Loucy (cell line): ENCODE results near the gene ERICH6.

Experiments
- H2AFZ ChIP-seq: fragments of 200-600 bp; sonication (generic); 2 replicates; pipeline ENCODE4 v1.6.0; 2016; ENCODE audit warnings: antibody characterized with exemption, mild to moderate bottlenecking, low read length, moderate library complexity
- H3F3A ChIP-seq: fragments of 200-600 bp; 2 replicates; pipeline ENCODE4 v1.6.0; 2016; ENCODE audit warnings: antibody characterized with exemption, low read depth, mild to moderate bottlenecking
- H3K27me3 ChIP-seq: fragments of 200-600 bp; sonication (generic); 2 replicates; pipeline ENCODE4 v1.6.1; 2014; ENCODE audit warnings: low read length, mild to moderate bottlenecking; ENCODE audit not compliant: insufficient read depth, poor library complexity, severe bottlenecking
- H3K36me3 ChIP-seq: fragments of 200-600 bp; sonication (generic); 2 replicates; pipeline ENCODE4 v1.6.1; 2016; ENCODE audit warnings: low read length; ENCODE audit not compliant: insufficient read depth
- H3K4me1 ChIP-seq: fragments of 200-600 bp; sonication (generic); 2 replicates; pipeline ENCODE4 v1.5.1; 2014; ENCODE audit warnings: low read length, mild to moderate bottlenecking; ENCODE audit not compliant: insufficient read depth, poor library complexity, severe bottlenecking
- H3K4me2 ChIP-seq: fragments of 200-600 bp; sonication (generic); 2 replicates; pipeline ENCODE4 v1.6.0; 2014; ENCODE audit warnings: antibody characterized with exemption, low read length, low read depth, mild to moderate bottlenecking; ENCODE audit not compliant: poor library complexity, severe bottlenecking
- H3K4me3 ChIP-seq: fragments of 200-600 bp; sonication (generic); 2 replicates; pipeline ENCODE4 v1.5.1; 2014; ENCODE audit warnings: low read length, mild to moderate bottlenecking, mixed read lengths; ENCODE audit not compliant: poor library complexity, severe bottlenecking
- H3K79me2 ChIP-seq: fragments of 200-600 bp; sonication (generic); 2 replicates; pipeline ENCODE4 v1.6.1; 2014; ENCODE audit warnings: low read length; ENCODE audit not compliant: insufficient read depth
- H3K9ac ChIP-seq: fragments of 200-600 bp; sonication (generic); 2 replicates; pipeline ENCODE4 v1.6.0; 2014; ENCODE audit warnings: mild to moderate bottlenecking, low read depth, low read length, moderate library complexity; ENCODE audit not compliant: poor library complexity, severe bottlenecking
- H3K9me2 ChIP-seq: fragments of 200-600 bp; sonication (generic); replicated peaks from 2 replicates; pipeline ENCODE4 v1.6.1; 2016; ENCODE audit warnings: low read depth, low read length, mixed read lengths
- H3K9me3 ChIP-seq: fragments of 200-600 bp; sonication (generic); 2 replicates; pipeline ENCODE4 v1.6.1; 2014; ENCODE audit warnings: mild to moderate bottlenecking, antibody characterized with exemption, low read length, low read depth; ENCODE audit not compliant: insufficient read depth
- H4K20me1 ChIP-seq: fragments of 200-600 bp; sonication (generic); 2 replicates; pipeline ENCODE4 v1.6.0; 2014; ENCODE audit warnings: antibody characterized with exemption, low read length, mild to moderate bottlenecking; ENCODE audit not compliant: insufficient read depth, poor library complexity, severe bottlenecking
- EZH2phosphoT487 ChIP-seq: fragments of 200-600 bp; IDR thresholded peaks from 2 replicates; pipeline ENCODE4 v1.6.1; 2018; ENCODE audit warnings: antibody characterized with exemption, mild to moderate bottlenecking, moderate library complexity, borderline replicate concordance
- TF ChIP-seq, protein P1 (sequence below): fragments of 200-600 bp; sonication (generic); conservative IDR thresholded peaks from 2 replicates; pipeline ENCODE4 v1.5.1; 2014; ENCODE audit warnings: mild to moderate bottlenecking, antibody characterized with exemption, low read length

Gene ERICH6

DNA sequence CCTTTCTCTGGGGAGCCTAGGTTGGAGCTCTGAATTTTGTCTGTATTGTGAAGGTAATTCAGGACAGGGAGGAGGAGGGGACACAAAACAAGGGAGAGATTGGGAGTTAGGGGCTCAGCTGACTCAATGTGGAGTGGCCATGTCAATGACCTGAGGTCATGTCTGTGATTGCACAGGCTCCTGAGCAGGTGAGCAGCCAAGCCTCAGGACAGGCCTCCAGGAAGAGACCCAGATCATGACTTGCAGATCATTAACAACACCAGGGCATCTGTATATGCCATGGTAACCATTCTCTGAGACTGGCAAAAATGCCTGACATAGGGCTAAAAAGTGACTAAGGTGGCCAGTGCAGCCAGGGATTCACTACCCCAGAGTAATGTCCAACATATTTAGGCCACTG, 20.9 kb downstream of the ERICH6 start:
- peak overlapping the region; percentile 45 for H3K4me2 ChIP-seq

DNA sequence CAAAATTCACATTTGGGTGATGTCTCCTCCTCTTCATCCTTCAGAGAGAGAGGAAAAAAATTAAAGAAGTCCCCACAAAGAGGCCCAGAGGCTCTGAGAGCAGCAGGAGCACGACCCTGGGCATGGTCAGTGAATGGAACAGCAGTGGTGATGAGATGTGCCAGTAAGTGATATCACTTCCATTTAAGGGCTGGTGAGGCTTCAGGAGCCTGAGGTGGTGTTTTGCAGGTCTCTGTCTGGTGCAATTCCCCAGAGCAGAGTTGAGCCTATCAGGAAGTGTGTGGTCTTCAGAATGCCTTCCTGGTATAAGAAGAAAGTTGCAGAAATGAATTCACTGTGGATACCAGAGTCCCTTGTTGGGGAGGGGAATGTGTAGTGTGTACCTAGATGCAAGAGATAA, 21.4 kb downstream of the ERICH6 start:
- peak overlapping the region; percentile 45 for H3K4me2 ChIP-seq
- TF ChIP-seq EZH2phosphoT487, result no peak
- TF ChIP-seq, protein P1, sequence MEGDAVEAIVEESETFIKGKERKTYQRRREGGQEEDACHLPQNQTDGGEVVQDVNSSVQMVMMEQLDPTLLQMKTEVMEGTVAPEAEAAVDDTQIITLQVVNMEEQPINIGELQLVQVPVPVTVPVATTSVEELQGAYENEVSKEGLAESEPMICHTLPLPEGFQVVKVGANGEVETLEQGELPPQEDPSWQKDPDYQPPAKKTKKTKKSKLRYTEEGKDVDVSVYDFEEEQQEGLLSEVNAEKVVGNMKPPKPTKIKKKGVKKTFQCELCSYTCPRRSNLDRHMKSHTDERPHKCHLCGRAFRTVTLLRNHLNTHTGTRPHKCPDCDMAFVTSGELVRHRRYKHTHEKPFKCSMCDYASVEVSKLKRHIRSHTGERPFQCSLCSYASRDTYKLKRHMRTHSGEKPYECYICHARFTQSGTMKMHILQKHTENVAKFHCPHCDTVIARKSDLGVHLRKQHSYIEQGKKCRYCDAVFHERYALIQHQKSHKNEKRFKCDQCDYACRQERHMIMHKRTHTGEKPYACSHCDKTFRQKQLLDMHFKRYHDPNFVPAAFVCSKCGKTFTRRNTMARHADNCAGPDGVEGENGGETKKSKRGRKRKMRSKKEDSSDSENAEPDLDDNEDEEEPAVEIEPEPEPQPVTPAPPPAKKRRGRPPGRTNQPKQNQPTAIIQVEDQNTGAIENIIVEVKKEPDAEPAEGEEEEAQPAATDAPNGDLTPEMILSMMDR, result no peak
- no peaks in the 10 kb centered on the region for H3K27me3 ChIP-seq
- no peaks in the 10 kb centered on the region for H3K36me3 ChIP-seq
- no peaks in the 10 kb centered on the region for H3K79me2 ChIP-seq
- H3F3A ChIP-seq, result no peaks in the 10 kb centered on the region
- no peak overlapping the region for H3K9ac ChIP-seq
- no peaks in the 10 kb centered on the region for H3K9me3 ChIP-seq
- no peaks in the 10 kb centered on the region for H3K9me2 ChIP-seq
- H4K20me1 ChIP-seq, result no peaks in the 10 kb centered on the region
- peaks cover 32% of the 10 kb centered on the region for H3K4me1 ChIP-seq
- peak overlapping the region; percentile 26 for H3K4me3 ChIP-seq
- peak overlapping the region; percentile 47; the same call in 1 of the 2 replicates for H2AFZ ChIP-seq

More for the DNA sequence above, 20.9 kb downstream of the ERICH6 start:
- no peaks in the 10 kb centered on the region for H4K20me1 ChIP-seq
- peaks cover 32% of the 10 kb centered on the region for H3K4me1 ChIP-seq
- peak overlapping the region; percentile 47; the same call in 1 of the 2 replicates for H2AFZ ChIP-seq
- no peaks in the 10 kb centered on the region for H3K27me3 ChIP-seq
- H3F3A ChIP-seq, result no peaks in the 10 kb centered on the region
- TF ChIP-seq EZH2phosphoT487, result no peak
- TF ChIP-seq, protein P1, result no peak
- no peaks in the 10 kb centered on the region for H3K36me3 ChIP-seq
- no peaks in the 10 kb centered on the region for H3K79me2 ChIP-seq
- no peak overlapping the region for H3K4me3 ChIP-seq
- H3K9me2 ChIP-seq, result no peaks in the 10 kb centered on the region
- no peaks in the 10 kb centered on the region for H3K9me3 ChIP-seq
- H3K9ac ChIP-seq, result no peak overlapping the region

DNA sequence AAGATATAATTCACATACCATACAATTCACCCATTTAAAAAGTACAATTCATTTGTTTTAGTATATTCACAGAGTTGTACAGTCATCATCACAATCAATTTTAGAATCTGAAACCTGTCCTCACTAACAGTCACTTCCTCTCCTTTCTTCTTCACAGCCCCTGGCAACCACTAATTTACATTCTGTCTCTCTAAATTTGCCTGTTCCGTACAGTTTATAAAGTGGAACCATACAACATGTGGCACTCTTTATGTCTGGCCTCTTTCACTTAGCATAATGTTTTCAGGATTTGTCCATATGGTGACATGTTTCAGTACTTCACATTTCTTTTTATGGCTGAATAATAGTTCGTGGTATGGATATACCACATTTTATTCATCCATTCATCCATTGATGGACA, 22.7 kb downstream of the ERICH6 start:
- Histone ChIP-seq H3K9me2 (no peaks in the 10 kb centered on the region), H4K20me1 (no peaks in the 10 kb centered on the region), H2AFZ (peak overlapping the region; percentile 82; the same call in 1 of the 2 replicates), H3K4me1 (peaks cover 32% of the 10 kb centered on the region), H3K4me2 (peak overlapping the region; percentile 62), H3K4me3 (peak overlapping the region; percentile 19), H3K27me3 (no peaks in the 10 kb centered on the region), H3F3A (no peaks in the 10 kb centered on the region), H3K79me2 (no peaks in the 10 kb centered on the region), H3K9ac (peak overlapping the region; percentile 33), H3K36me3 (no peaks in the 10 kb centered on the region), H3K9me3 (peaks cover 4% of the 10 kb centered on the region)
- no peak for TF ChIP-seq EZH2phosphoT487
- TF ChIP-seq, protein P1, result no peak
